Neural progenitor cell (in vitro differentiated cells): Measurements from ENCODE around the gene UBE2Q2. TPM values are rescaled to one million over a fixed set of nuclear protein-coding genes. Genes with fewer than 3 reads are reported as not detected.
"Not testable (repeated sequence)": the region's sequence is repeated elsewhere in the genome, so short reads cannot be mapped to it uniquely, and the experiment has no call there.

Experiments
- DNase-seq: peaks from one replicate; pipeline ENCODE4 v3.0.0-alpha.2; 2016; ENCODE audit warnings: low spot score
- H2AFZ ChIP-seq: fragments of 200-600 bp; sonication (generic); replicated peaks from 2 replicates; pipeline ENCODE4 v1.6.1; 2016; ENCODE audit warnings: antibody characterized with exemption
- H3F3A ChIP-seq: fragments of 200-600 bp; sonication (generic); 2 replicates; pipeline ENCODE4 v1.6.1; 2016; ENCODE audit warnings: antibody characterized with exemption, low read depth
- H3K27ac ChIP-seq: fragments of 200-600 bp; sonication (generic); 2 replicates; pipeline ENCODE4 v1.5.1; 2016; ENCODE audit warnings: mild to moderate bottlenecking
- H3K27me3 ChIP-seq: fragments of 200-600 bp; sonication (generic); 2 replicates; pipeline ENCODE4 v1.6.1; 2016; ENCODE audit warnings: mild to moderate bottlenecking, moderate library complexity
- H3K36me3 ChIP-seq: fragments of 200-600 bp; sonication (generic); 2 replicates; pipeline ENCODE4 v1.5.1; 2016
- H3K4me1 ChIP-seq: fragments of 200-600 bp; sonication (generic); 2 replicates; pipeline ENCODE4 v1.6.1; 2016; ENCODE audit warnings: mixed run types
- H3K4me2 ChIP-seq: fragments of 200-600 bp; sonication (generic); 2 replicates; pipeline ENCODE4 v1.6.1; 2016
- H3K4me3 ChIP-seq: fragments of 200-600 bp; sonication (generic); 2 replicates; pipeline ENCODE4 v1.5.1; 2016
- H3K79me2 ChIP-seq: fragments of 200-600 bp; sonication (generic); 2 replicates; pipeline ENCODE4 v1.6.1; 2016; ENCODE audit warnings: low read depth
- H3K9ac ChIP-seq: fragments of 200-600 bp; sonication (generic); 2 replicates; pipeline ENCODE4 v1.6.1; 2016
- H3K9me3 ChIP-seq: fragments of 200-600 bp; sonication (generic); 2 replicates; pipeline ENCODE4 v1.5.1; 2016; ENCODE audit warnings: low read depth
- H4K20me1 ChIP-seq: fragments of 200-600 bp; sonication (generic); 2 replicates; pipeline ENCODE4 v1.6.1; 2016; ENCODE audit warnings: low read depth
- H3K27ac Mint-ChIP-seq: 3 replicates; pipeline ENCODE4 v1.8.0; 2021; ENCODE audit warnings: mixed read lengths
- H3K27me3 Mint-ChIP-seq: 2 replicates; pipeline ENCODE4 v1.8.0; 2022; ENCODE audit warnings: low read depth, mild to moderate bottlenecking, inconsistent platforms, moderate library complexity, mixed read lengths; ENCODE audit not compliant: insufficient read depth
- H3K36me3 Mint-ChIP-seq: 3 replicates; pipeline ENCODE4 v1.8.0; 2021; ENCODE audit warnings: mixed read lengths
- H3K4me1 Mint-ChIP-seq: 3 replicates; pipeline ENCODE4 v1.8.0; 2021; ENCODE audit warnings: mixed read lengths
- H3K4me3 Mint-ChIP-seq: 3 replicates; pipeline ENCODE4 v1.8.0; 2021; ENCODE audit warnings: mild to moderate bottlenecking, moderate library complexity, mixed read lengths
- H3K9me3 Mint-ChIP-seq: 3 replicates; pipeline ENCODE4 v1.8.0; 2020; ENCODE audit warnings: mixed read lengths
- CTCF ChIP-seq: fragments of 200-600 bp; sonication (generic); IDR thresholded peaks from 2 replicates; pipeline ENCODE4 v1.5.1; 2017; ENCODE audit warnings: antibody characterized with exemption, mild to moderate bottlenecking
- EZH2 ChIP-seq: fragments of 200-600 bp; sonication (generic); IDR thresholded peaks from 2 replicates; pipeline ENCODE4 v1.6.1; 2017; ENCODE audit warnings: antibody characterized with exemption, mild to moderate bottlenecking, moderate library complexity
- EZH2phosphoT487 ChIP-seq: fragments of 200-600 bp; sonication (generic); IDR thresholded peaks from 2 replicates; pipeline ENCODE4 v1.6.1; 2017; ENCODE audit warnings: antibody characterized with exemption
- total RNA-seq: library from RNA; depleted of rRNA; stranded (reverse); fragments of >200 nt; gene quantifications from 2 replicates; pipeline ENCODE4 v1.2.3, GENCODE V29; 2015; ENCODE audit warnings: low replicate concordance

Gene UBE2Q2
- 21.8 and 25.8 TPM in 2 replicates for total RNA-seq

- Histone ChIP-seq H3K9ac (peak within 1 kb of the TSS; percentile 24), H3K36me3 (no peaks in the 10 kb centered on the region), H3K9me3 (no peaks in the 10 kb centered on the region), H3F3A (peaks cover 37% of the 10 kb centered on the region), H3K79me2 (peaks cover 39% of the 10 kb centered on the region), H3K27ac (no peak within 1 kb of the TSS), H3K27me3 (peaks cover 31% of the 10 kb centered on the region), H3K4me3 (peak within 1 kb of the TSS; percentile 72), H2AFZ (peak within 1 kb of the TSS; percentile 81), H3K4me2 (peak within 1 kb of the TSS; percentile 98), H4K20me1 (peaks cover 37% of the 10 kb centered on the region), H3K4me1 (peaks cover 15% of the 10 kb centered on the region)
- TF ChIP-seq CTCF (no peak), EZH2 (peak; percentile 12), EZH2phosphoT487 (peak; percentile 28)
- peak within 1 kb of the TSS; percentile 94 for H3K4me3 Mint-ChIP-seq
- H3K9me3 Mint-ChIP-seq, result no peaks in the 10 kb centered on the region
- peak within 1 kb of the TSS; percentile 76 for H3K27ac Mint-ChIP-seq
- H3K36me3 Mint-ChIP-seq, result peaks cover 11% of the 10 kb centered on the region
- H3K4me1 Mint-ChIP-seq, result peaks cover 30% of the 10 kb centered on the region
- peak; percentile 94 for DNase-seq
- peaks cover 14% of the 10 kb centered on the region for H3K27me3 Mint-ChIP-seq
Observed at GRCh38 chr15:75842722-75843677, at the start of gene UBE2Q2. Gene UBE2Q2 (plus strand): TSS chr15:75843447. CDS start chr15:75843667, 220 bp downstream.

- no peaks in the 10 kb centered on the region for H4K20me1 ChIP-seq
- H3K4me1 Mint-ChIP-seq, result peaks cover 3% of the 10 kb centered on the region
- peaks cover 6% of the 10 kb centered on the region for H3K27me3 ChIP-seq
- no peak overlapping the region for H2AFZ ChIP-seq
- H3K36me3 Mint-ChIP-seq, result no peaks in the 10 kb centered on the region
- H3K9ac ChIP-seq, result no peak overlapping the region
- no peaks in the 10 kb centered on the region for H3K4me1 ChIP-seq
- peaks cover under 1% of the 10 kb centered on the region for H3F3A ChIP-seq
- H3K4me2 ChIP-seq, result no peak overlapping the region
- no peak overlapping the region for H3K4me3 Mint-ChIP-seq
- no peaks in the 10 kb centered on the region for H3K79me2 ChIP-seq
- H3K27ac Mint-ChIP-seq, result no peak overlapping the region
- no peak overlapping the region for H3K27ac ChIP-seq
- H3K9me3 ChIP-seq, result no peaks in the 10 kb centered on the region
- H3K36me3 ChIP-seq, result no peaks in the 10 kb centered on the region
- no peak for DNase-seq
- peaks cover 4% of the 10 kb centered on the region for H3K9me3 Mint-ChIP-seq
- TF ChIP-seq EZH2, result no peak
- no peak for TF ChIP-seq EZH2phosphoT487
- no peak for TF ChIP-seq CTCF
- H3K27me3 Mint-ChIP-seq, result peaks cover 3% of the 10 kb centered on the region
- H3K4me3 ChIP-seq, result no peak overlapping the region
Observed at GRCh38 chr15:75796321-75796720, 46.9 kb upstream of the UBE2Q2 start.

GRCh38 chr15:75797146-75797545 lies 46.1 kb upstream of the UBE2Q2 start:
- H3K4me3 ChIP-seq, H3K4me3 Mint-ChIP-seq, H3F3A ChIP-seq, H3K9ac ChIP-seq, H3K36me3 Mint-ChIP-seq, H3K27ac ChIP-seq, H3K9me3 ChIP-seq, H3K4me2 ChIP-seq, H3K27me3 Mint-ChIP-seq, H3K4me1 ChIP-seq, DNase-seq, H3K79me2 ChIP-seq, H3K4me1 Mint-ChIP-seq, H3K27ac Mint-ChIP-seq, H3K9me3 Mint-ChIP-seq, H4K20me1 ChIP-seq, H3K36me3 ChIP-seq, H2AFZ ChIP-seq: not testable (repeated sequence)
- peaks cover 13% of the 10 kb centered on the region for H3K27me3 ChIP-seq

- Histone ChIP-seq H4K20me1 (no peaks in the 10 kb centered on the region), H3F3A (peaks cover 4% of the 10 kb centered on the region), H3K9me3 (no peaks in the 10 kb centered on the region), H3K79me2 (no peaks in the 10 kb centered on the region), H3K27ac (no peak overlapping the region), H3K27me3 (peaks cover 13% of the 10 kb centered on the region), H3K4me3 (no peak overlapping the region), H3K36me3 (no peaks in the 10 kb centered on the region), H3K4me1 (no peaks in the 10 kb centered on the region), H3K9ac (no peak overlapping the region), H2AFZ (no peak overlapping the region), H3K4me2 (no peak overlapping the region)
- Mint-ChIP-seq H3K27ac (no peak overlapping the region), H3K9me3 (peaks cover 1% of the 10 kb centered on the region), H3K4me3 (no peak overlapping the region), H3K36me3 (no peaks in the 10 kb centered on the region), H3K27me3 (peaks cover 3% of the 10 kb centered on the region), H3K4me1 (peaks cover 7% of the 10 kb centered on the region)
- no peak for DNase-seq
- TF ChIP-seq EZH2 (no peak), CTCF (no peak), EZH2phosphoT487 (no peak)
Observed at GRCh38 chr15:75799190-75799589, 44.1 kb upstream of the UBE2Q2 start.

GRCh38 chr15:75800409-75800808 lies 42.8 kb upstream of the UBE2Q2 start:
- H3K27me3 ChIP-seq, result peaks cover 13% of the 10 kb centered on the region
- H2AFZ ChIP-seq, H3F3A ChIP-seq, H3K27ac Mint-ChIP-seq, H3K9me3 Mint-ChIP-seq, H3K27me3 Mint-ChIP-seq, H3K4me1 ChIP-seq, H4K20me1 ChIP-seq, H3K9me3 ChIP-seq, H3K9ac ChIP-seq, H3K36me3 Mint-ChIP-seq, H3K4me2 ChIP-seq, H3K4me1 Mint-ChIP-seq, DNase-seq, H3K4me3 ChIP-seq, H3K4me3 Mint-ChIP-seq, H3K79me2 ChIP-seq, H3K36me3 ChIP-seq, H3K27ac ChIP-seq: not testable (repeated sequence)
